Thoracic aorta (tissue), 2 donors: ENCODE data around the gene PDE4D. TPM values are rescaled to one million over a fixed set of nuclear protein-coding genes. Genes with fewer than 3 reads are reported as not detected.
"Not testable (repeated sequence)": the region's sequence is repeated elsewhere in the genome, so short reads cannot be mapped to it uniquely, and the experiment has no call there.

Experiments used
- ATAC-seq: fragments of 150-250 bp; one replicate; pipeline ENCODE4 v1.8.0; 2017; ENCODE audit warnings: low read depth; ENCODE audit not compliant: insufficient number of reproducible peaks, low FRiP score
- DNase-seq: peaks from one replicate; pipeline ENCODE4 v3.0.0-alpha.2; 2020; ENCODE audit warnings: low spot score
- H3K27ac ChIP-seq, 2 donors: fragments of 200-600 bp; sonication (generic); 1 replicate in 1 of 2; 2 replicates in 1 of 2; pipeline ENCODE4 v1.5.1; 2016; ENCODE audit warnings: mild to moderate bottlenecking in 2 of 2, moderate library complexity in 2 of 2
- H3K27me3 ChIP-seq: fragments of 200-600 bp; sonication (generic); replicated peaks from 2 replicates; pipeline ENCODE4 v1.6.0; 2016; ENCODE audit warnings: mild to moderate bottlenecking; ENCODE audit not compliant: insufficient read depth
- H3K36me3 ChIP-seq: fragments of 200-600 bp; sonication (generic); one replicate; pipeline ENCODE4 v1.5.1; 2016
- H3K4me1 ChIP-seq, 2 donors: fragments of 200-600 bp; sonication (generic); 1 replicate in 1 of 2; 2 replicates in 1 of 2; pipeline versions ENCODE4 v1.5.1 to v1.6.0; 2016; ENCODE audit warnings: low read depth in 2 of 2, mild to moderate bottlenecking in 1 of 2; ENCODE audit not compliant: control insufficient read depth in 1 of 2
- H3K4me3 ChIP-seq: fragments of 200-600 bp; sonication (generic); 2 replicates; pipeline ENCODE4 v1.5.1; 2016; ENCODE audit warnings: mild to moderate bottlenecking
- H3K9me3 ChIP-seq: fragments of 200-600 bp; sonication (generic); 2 replicates; pipeline ENCODE4 v1.5.1; 2016
- total RNA-seq, 2 donors: library from RNA; depleted of rRNA; stranded (reverse); fragments of >200 nt; gene quantifications; one replicate each; pipeline versions ENCODE4 v1.1.0 to v1.2.3, GENCODE V29; 2016
- TF ChIP-seq, protein P1 (sequence below): fragments of 200-600 bp; sonication (generic); IDR thresholded peaks from one replicate; pipeline ENCODE4 v1.5.1; 2019; ENCODE audit warnings: antibody characterized with exemption

The PDE4D gene
- total RNA-seq, 2 donors from 2014 or later, result 34.0 to 85.8 TPM

DNA sequence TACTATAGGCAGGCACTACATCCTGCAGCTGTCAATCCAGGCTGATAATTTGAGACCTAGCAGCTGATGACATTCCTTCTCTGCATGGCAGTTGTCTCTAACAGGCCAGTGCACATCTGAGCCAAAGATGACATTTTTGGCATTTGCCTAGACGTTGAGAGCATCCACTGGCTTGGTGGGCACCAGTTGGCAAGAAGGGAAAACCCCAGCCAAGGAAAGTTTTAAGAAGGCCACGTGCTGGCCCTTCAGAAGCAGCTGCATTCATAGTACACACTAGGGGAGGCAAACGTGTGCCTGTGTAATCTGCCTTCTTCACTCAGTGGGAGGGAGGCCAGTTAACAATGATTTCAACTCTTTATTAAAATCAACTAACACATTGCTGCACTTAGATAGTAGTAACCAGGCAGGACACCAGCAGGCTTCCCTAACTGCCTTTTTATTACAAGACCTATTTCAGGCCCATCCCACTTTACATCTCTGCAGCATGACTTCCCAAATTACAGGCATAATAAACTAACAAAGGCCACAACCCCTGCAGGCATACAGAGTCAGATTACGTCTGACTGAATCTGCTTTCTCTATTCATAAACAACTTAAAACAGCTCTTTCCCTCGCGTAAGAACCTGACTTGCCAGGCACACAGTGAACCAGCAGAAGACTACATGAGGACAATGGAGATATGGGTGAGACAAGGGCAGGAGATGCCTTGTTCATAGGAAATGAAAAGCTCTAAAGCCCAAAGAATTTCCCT lies 576.3 kb downstream of the PDE4D start:
- H3K27ac ChIP-seq, result no peak overlapping the region
- H3K4me1 ChIP-seq, result peaks cover 0 to 16% of the 10 kb centered on the region in 2 donors
- no peaks in the 10 kb centered on the region for H3K27me3 ChIP-seq
- TF ChIP-seq, protein P1, sequence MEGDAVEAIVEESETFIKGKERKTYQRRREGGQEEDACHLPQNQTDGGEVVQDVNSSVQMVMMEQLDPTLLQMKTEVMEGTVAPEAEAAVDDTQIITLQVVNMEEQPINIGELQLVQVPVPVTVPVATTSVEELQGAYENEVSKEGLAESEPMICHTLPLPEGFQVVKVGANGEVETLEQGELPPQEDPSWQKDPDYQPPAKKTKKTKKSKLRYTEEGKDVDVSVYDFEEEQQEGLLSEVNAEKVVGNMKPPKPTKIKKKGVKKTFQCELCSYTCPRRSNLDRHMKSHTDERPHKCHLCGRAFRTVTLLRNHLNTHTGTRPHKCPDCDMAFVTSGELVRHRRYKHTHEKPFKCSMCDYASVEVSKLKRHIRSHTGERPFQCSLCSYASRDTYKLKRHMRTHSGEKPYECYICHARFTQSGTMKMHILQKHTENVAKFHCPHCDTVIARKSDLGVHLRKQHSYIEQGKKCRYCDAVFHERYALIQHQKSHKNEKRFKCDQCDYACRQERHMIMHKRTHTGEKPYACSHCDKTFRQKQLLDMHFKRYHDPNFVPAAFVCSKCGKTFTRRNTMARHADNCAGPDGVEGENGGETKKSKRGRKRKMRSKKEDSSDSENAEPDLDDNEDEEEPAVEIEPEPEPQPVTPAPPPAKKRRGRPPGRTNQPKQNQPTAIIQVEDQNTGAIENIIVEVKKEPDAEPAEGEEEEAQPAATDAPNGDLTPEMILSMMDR, result no peak
- DNase-seq, result no peak
- no peaks in the 10 kb centered on the region for H3K36me3 ChIP-seq
- no peak for ATAC-seq
- H3K4me3 ChIP-seq, result no peak overlapping the region
- no peaks in the 10 kb centered on the region for H3K9me3 ChIP-seq

DNA sequence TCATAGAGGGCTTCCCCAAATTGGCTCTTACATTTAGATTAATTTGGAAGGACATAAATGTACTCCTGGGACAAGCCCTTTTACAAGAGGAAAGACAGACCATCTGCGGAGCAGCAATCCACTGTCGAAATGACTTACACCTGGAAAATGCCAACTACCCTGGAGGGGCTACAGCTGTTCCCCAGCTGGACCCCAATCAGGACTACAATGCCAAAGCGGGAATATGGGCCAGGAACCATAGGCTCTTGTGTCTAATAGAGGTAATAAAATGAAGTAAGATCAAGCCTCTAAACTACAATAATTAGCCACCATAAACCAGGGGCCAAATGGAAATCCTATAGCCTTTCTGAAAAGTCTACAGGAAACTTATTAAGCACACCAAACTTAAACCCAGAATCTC lies 581.3 kb downstream of the PDE4D start:
- ATAC-seq (no peak), DNase-seq (no peak)
- H3K9me3 ChIP-seq, result no peaks in the 10 kb centered on the region
- no peaks in the 10 kb centered on the region for H3K27me3 ChIP-seq
- H3K4me3 ChIP-seq, result no peak overlapping the region
- TF ChIP-seq, protein P1, result no peak
- H3K27ac ChIP-seq, result no peak overlapping the region
- no peaks in the 10 kb centered on the region for H3K36me3 ChIP-seq
- peaks cover 0 to 2% of the 10 kb centered on the region in 2 donors for H3K4me1 ChIP-seq

DNA sequence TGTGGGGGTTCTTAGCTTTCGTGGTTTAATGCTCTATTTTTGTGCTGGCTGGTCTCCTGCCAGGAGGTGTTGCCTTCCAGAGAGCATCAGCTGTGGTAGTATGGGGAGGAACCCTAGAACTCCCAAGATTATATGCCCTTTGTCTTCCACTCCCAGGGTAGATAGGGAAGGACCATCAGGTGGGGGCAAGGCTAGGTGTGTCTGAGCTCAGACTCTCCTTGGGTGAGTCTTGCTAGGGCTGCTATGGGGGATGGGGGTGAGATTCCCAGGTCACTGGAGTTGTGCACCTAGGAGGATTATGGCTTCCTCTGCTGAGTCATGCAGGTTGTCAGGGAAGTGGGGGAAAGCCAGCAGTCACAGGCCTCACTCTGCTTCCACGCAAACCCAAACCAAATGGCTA lies 584.8 kb downstream of the PDE4D start:
- DNase-seq, ATAC-seq, H3K36me3 ChIP-seq, H3K9me3 ChIP-seq, H3K4me1 ChIP-seq, H3K27ac ChIP-seq, H3K4me3 ChIP-seq, H3K27me3 ChIP-seq: not testable (repeated sequence)

DNA sequence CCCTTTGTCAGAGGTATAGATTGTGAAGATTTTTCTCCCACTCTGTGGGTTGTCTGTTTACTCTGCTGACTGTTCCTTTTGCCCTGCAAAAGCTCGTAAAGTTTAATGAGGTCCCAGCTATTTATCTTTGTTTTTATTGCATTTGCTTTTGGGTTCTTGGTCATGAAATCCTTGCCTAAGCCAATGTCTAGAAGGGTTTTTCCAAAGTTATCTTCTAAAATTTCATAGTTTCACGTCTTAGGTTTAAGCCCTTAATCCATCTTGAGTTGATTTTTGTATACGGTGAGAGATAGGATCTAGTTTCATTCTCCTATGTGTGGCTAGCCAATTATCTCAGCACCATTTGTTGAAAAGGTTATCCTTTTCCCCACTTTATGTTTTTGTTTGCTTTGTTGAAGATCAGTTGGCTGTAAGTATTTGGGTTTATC lies 590.2 kb downstream of the PDE4D start:
- not testable (repeated sequence) for H3K4me3 ChIP-seq, H3K4me1 ChIP-seq, H3K36me3 ChIP-seq, H3K27ac ChIP-seq, H3K9me3 ChIP-seq, DNase-seq, H3K27me3 ChIP-seq, ATAC-seq

DNA sequence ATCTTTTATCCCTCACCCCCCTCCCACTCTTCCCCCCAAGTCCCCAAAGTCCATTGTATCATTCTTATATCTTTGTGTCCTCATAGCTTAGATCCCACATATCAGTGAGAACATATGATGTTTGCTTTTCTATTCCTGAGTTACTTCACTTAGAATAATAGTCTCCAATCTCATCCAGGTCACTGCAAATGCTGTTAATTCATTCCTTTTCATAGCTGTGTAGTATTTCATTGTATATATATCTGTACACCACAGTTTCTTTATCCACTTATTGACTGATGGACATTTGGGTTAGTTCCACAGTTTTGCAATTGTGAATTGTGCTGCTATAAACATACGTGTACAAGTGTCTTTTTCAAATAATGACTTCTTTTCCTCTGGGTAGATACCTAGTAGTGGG lies 591.0 kb downstream of the PDE4D start:
- H3K9me3 ChIP-seq, H3K4me1 ChIP-seq, H3K27me3 ChIP-seq, H3K27ac ChIP-seq, H3K4me3 ChIP-seq, H3K36me3 ChIP-seq, DNase-seq, ATAC-seq: not testable (repeated sequence)

DNA sequence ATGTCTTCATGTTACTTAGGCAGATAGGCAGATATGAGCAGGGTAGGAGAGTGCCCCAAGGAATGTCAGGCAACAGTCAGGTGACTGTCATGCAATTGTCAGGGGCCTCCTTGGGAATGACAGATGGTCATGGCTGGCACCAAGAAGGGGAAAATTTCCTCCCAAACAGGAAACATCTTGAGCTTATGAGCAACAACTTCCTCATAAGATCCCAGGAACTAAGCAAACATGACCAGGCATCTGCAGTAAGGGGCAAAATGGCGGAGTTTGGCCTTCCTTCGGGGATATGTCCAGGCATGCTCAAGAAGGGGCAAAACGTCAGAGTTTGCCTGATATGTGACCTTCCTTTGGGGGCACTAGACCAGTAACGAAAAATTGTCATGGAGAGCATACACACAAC lies 591.8 kb downstream of the PDE4D start:
- H3K27ac ChIP-seq, result no peak overlapping the region
- H3K4me3 ChIP-seq, result no peak overlapping the region
- H3K36me3 ChIP-seq, result no peaks in the 10 kb centered on the region
- H3K4me1 ChIP-seq, result no peaks in the 10 kb centered on the region
- DNase-seq (no peak), ATAC-seq (no peak)
- TF ChIP-seq, protein P1, result no peak
- H3K27me3 ChIP-seq, result no peaks in the 10 kb centered on the region
- no peaks in the 10 kb centered on the region for H3K9me3 ChIP-seq

DNA sequence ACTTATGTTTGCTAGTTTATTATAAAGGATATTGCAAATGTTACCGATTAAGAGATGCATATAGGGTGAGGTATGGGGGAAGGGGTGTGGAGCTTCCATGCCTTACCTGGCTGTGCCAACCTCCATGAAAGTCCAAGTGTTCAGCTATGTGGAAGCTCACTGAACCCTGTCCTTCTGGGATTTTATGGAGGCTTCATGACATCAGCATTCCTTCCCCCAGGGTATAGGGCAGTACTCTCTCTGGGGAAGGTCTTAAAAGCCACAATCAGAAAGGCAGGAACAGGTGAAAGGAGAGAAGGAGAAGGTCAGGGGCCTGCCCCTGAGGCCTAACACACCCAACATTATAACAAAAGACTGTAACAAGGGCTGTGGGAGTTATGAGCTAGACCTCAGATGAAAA lies 592.6 kb downstream of the PDE4D start:
- DNase-seq (no peak), ATAC-seq (no peak)
- Histone ChIP-seq H3K27ac (no peak overlapping the region), H3K4me3 (no peak overlapping the region), H3K36me3 (no peaks in the 10 kb centered on the region), H3K27me3 (no peaks in the 10 kb centered on the region), H3K4me1 (peaks cover 0 to 4% of the 10 kb centered on the region in 2 donors), H3K9me3 (no peaks in the 10 kb centered on the region)
- TF ChIP-seq, protein P1, result no peak
